Dedifferentiated amniotic fluid mesenchymal stem cell (primary cell): ENCODE data around the gene GZF1.
A peak's percentile ranks its signal among the peaks of the same experiment; 100 is the strongest.
"Not testable (repeated sequence)": the region's sequence is repeated elsewhere in the genome, so short reads cannot be mapped to it uniquely, and the experiment has no call there.

Experiments
- DNase-seq: peaks from one replicate; pipeline ENCODE4 v3.0.0-alpha.2; 2016; ENCODE audit errors: extremely low spot score

GZF1 gene

GRCh38 chr20:23346002-23346401, 16.0 kb upstream of the GZF1 start:
- DNase-seq: no peak

GRCh38 chr20:23347791-23348190, 14.2 kb upstream of the GZF1 start:
- DNase-seq: no peak

- not testable (repeated sequence) for DNase-seq
Observed at GRCh38 chr20:23348510-23348909, 13.5 kb upstream of the GZF1 start.

GRCh38 chr20:23349338-23350195, 12.4 kb upstream of the GZF1 start:
- DNase-seq: peak; percentile 65

- DNase-seq: peak; percentile 99
Observed at GRCh38 chr20:23350196-23350903, 11.6 kb upstream of the GZF1 start, which contains the start of gene NXT1. NXT1 (plus strand) TSS chr20:23350791; CDS start chr20:23354042, 3,251 bp downstream.

GRCh38 chr20:23350904-23351838, 10.8 kb upstream of the GZF1 start:
- DNase-seq: no peak

- no peak for DNase-seq
Observed at GRCh38 chr20:23356203-23356602, 5.8 kb upstream of the GZF1 start.

- peak; percentile 99 for DNase-seq
Observed at GRCh38 chr20:23357767-23358562, 4.0 kb upstream of the GZF1 start.

- DNase-seq: no peak
Observed at GRCh38 chr20:23358563-23358906, 3.4 kb upstream of the GZF1 start.

- no peak for DNase-seq
Observed at GRCh38 chr20:23358923-23359593, 2.9 kb upstream of the GZF1 start.

- no peak for DNase-seq
Observed at GRCh38 chr20:23360531-23360930, 1.5 kb upstream of the GZF1 start.

- DNase-seq: no peak
Observed at GRCh38 chr20:23361119-23361475, 885 bp upstream of the GZF1 start.

- DNase-seq: peak; percentile 22
Observed at GRCh38 chr20:23362392-23363256, 642 bp downstream of the GZF1 start.

GRCh38 chr20:23363257-23363649, 1.3 kb downstream of the GZF1 start:
- no peak for DNase-seq

GRCh38 chr20:23365390-23366165, 3.6 kb downstream of the GZF1 start:
- DNase-seq: no peak

GRCh38 chr20:23366384-23366783, 4.4 kb downstream of the GZF1 start:
- DNase-seq: no peak

GRCh38 chr20:23367770-23368169, 5.8 kb downstream of the GZF1 start:
- no peak for DNase-seq

GRCh38 chr20:23368316-23369071, 6.5 kb downstream of the GZF1 start:
- peak; percentile 50 for DNase-seq
